ENCODE results near the gene MLANA.
"Not testable (repeated sequence)": the region's sequence is repeated elsewhere in the genome, so short reads cannot be mapped to it uniquely, and the experiment has no call there.

The MLANA gene

DNA sequence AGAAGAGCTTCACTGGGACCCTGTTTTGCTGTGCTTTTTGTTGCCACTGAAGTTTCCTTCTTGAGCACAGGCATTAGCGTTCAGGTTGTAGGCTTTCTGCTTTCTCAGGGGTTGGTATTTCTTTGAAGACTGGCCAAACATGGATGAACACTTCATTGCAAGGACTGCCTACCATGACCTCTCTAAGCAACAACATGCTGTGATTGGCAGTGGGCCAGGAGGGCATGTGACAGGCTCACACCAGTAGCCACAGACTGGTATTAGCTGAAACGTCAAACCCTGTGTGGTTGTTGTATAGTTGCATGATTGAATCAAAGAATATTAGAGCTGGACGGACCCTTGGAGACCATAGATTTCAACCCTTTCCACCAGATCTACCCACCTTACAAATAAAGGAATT is 20.0 kb upstream of the MLANA start:
- no peak for DNase-seq (ENCODE audit: low read depth)
- Histone ChIP-seq H3K4me1 (ENCODE audit: control insufficient read depth, insufficient read depth, low read length) (peaks cover 7% of the 10 kb centered on the region), H3K27me3 (replicated peaks; ENCODE audit: control insufficient read depth, insufficient read depth, low read length) (no peaks in the 10 kb centered on the region), H3K36me3 (ENCODE audit: control insufficient read depth, insufficient read depth, low read length, severe bottlenecking) (no peaks in the 10 kb centered on the region), H3K9ac (ENCODE audit: low read length) (no peak overlapping the region), H3K4me3 (ENCODE audit: low read length) (no peak overlapping the region), H3K9me3 (ENCODE audit: control insufficient read depth, low read length) (no peaks in the 10 kb centered on the region)

DNA sequence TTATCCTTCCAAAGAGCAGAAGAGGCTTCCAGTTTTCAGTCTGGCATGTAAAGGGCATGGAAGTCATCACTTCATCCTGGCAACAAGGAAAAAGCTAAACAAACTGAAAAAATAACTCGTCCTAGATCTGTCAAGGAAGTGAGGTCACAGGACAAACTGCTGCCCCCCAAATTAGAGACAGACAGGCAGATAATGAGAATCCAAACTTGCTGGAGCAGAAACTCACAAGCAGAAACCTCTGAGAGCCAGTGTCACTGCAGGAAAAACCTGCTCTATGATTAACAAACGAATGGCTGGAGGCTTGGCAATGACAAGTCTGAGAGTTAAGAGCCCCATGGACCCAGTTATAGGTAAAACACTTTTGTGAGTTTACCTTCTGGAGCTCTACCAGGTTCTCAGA is 18.9 kb upstream of the MLANA start:
- H3K4me1 ChIP-seq (ENCODE audit: control insufficient read depth, insufficient read depth, low read length): peaks cover 7% of the 10 kb centered on the region
- no peak for DNase-seq (ENCODE audit: low read depth)
- no peak overlapping the region for H3K9ac ChIP-seq (ENCODE audit: low read length)
- no peaks in the 10 kb centered on the region for H3K27me3 ChIP-seq (replicated peaks; ENCODE audit: control insufficient read depth, insufficient read depth, low read length)
- H3K36me3 ChIP-seq (ENCODE audit: control insufficient read depth, insufficient read depth, low read length, severe bottlenecking): no peaks in the 10 kb centered on the region
- H3K9me3 ChIP-seq (ENCODE audit: control insufficient read depth, low read length): no peaks in the 10 kb centered on the region
- H3K4me3 ChIP-seq (ENCODE audit: low read length): no peak overlapping the region

DNA sequence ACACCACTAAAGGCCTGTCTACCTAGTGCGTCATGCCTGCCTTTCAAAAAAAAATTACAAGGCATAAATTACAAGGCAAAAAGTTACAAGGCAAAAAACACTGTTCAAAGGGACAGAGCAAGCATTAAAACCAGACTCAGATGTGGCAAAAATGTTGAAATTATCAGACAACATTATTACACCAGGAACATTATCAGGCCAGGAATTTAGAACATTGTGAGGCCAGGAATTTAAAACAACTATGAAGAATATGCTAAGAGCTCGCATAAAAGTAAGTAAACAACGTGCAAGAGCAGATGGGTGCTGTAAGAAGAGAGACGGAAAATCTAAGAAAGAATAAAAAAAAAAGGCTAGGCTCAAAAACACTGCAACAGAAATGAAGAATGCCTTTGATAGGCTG is 18.2 kb upstream of the MLANA start:
- peak; percentile 21 for DNase-seq (ENCODE audit: low read depth)
- Histone ChIP-seq H3K4me3 (ENCODE audit: low read length) (no peak overlapping the region), H3K4me1 (ENCODE audit: control insufficient read depth, insufficient read depth, low read length) (peaks cover 7% of the 10 kb centered on the region), H3K9ac (ENCODE audit: low read length) (no peak overlapping the region), H3K9me3 (ENCODE audit: control insufficient read depth, low read length) (no peaks in the 10 kb centered on the region), H3K36me3 (ENCODE audit: control insufficient read depth, insufficient read depth, low read length, severe bottlenecking) (no peaks in the 10 kb centered on the region), H3K27me3 (replicated peaks; ENCODE audit: control insufficient read depth, insufficient read depth, low read length) (no peaks in the 10 kb centered on the region)

DNA sequence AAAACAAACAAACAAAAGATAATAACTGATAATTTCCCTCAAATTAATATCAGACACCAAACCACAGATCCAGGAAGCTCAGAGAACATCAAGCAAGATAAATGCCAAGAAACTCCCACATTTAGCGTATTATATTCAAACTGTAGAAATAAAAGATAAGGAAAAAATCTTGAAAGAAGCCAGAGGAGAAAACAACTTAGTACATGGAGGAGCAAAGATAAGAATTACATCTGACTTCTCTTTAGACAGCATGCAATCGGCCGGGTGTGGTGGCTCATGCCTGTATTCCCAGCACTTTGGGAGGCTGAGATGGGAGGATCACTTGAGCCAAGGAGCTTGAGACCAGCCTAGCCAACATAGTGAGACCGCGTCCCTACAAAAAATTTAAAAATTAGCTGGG is 17.2 kb upstream of the MLANA start:
- Histone ChIP-seq H3K4me1 (ENCODE audit: control insufficient read depth, insufficient read depth, low read length) (peaks cover 7% of the 10 kb centered on the region), H3K9ac (ENCODE audit: low read length) (no peak overlapping the region), H3K36me3 (ENCODE audit: control insufficient read depth, insufficient read depth, low read length, severe bottlenecking) (no peaks in the 10 kb centered on the region), H3K27me3 (replicated peaks; ENCODE audit: control insufficient read depth, insufficient read depth, low read length) (no peaks in the 10 kb centered on the region), H3K9me3 (ENCODE audit: control insufficient read depth, low read length) (no peaks in the 10 kb centered on the region), H3K4me3 (ENCODE audit: low read length) (no peak overlapping the region)
- no peak for DNase-seq (ENCODE audit: low read depth)

DNA sequence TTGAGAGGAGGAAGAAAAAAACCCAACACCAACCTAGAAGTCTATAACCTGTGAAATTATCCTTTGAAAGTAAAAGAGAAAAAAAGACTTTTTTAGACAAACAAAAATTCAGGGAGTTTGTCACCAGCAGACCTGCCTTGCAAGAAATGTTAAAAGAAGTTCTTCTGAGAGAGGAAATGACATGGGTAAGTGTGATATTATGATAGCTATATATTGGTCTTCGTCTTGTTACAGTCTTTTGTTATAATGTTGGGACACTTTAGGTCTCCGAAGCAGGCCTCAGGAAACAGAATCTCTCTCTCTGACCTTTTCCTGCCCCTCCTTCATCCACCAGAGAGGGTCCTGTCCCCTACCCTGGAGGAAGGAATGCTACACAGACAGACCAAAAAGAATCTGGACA is 16.6 kb upstream of the MLANA start:
- no peak overlapping the region for H3K9ac ChIP-seq (ENCODE audit: low read length)
- peaks cover 7% of the 10 kb centered on the region for H3K4me1 ChIP-seq (ENCODE audit: control insufficient read depth, insufficient read depth, low read length)
- DNase-seq (ENCODE audit: low read depth): no peak
- no peaks in the 10 kb centered on the region for H3K36me3 ChIP-seq (ENCODE audit: control insufficient read depth, insufficient read depth, low read length, severe bottlenecking)
- H3K27me3 ChIP-seq (replicated peaks; ENCODE audit: control insufficient read depth, insufficient read depth, low read length): no peaks in the 10 kb centered on the region
- no peak overlapping the region for H3K4me3 ChIP-seq (ENCODE audit: low read length)
- H3K9me3 ChIP-seq (ENCODE audit: control insufficient read depth, low read length): no peaks in the 10 kb centered on the region

DNA sequence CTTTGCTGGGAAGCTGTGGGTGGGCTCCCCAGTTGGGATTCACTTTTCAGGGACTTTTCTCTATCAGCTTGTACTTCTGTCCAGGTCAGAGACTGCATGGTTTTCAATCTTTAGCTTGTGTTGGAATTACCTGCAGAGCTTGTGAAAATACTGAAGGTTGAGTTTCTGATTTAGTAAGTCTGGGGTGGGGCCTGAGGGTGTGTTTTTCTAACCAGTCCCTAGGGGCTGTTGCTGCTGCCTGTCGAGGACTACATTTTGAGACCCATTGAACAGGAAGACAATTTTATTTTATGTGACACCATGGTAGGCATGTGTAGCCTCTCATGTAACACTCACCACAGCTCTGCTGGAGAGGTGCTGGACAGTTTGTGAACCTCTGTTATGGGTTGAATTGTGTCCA is 14.7 kb upstream of the MLANA start:
- Histone ChIP-seq H3K36me3 (ENCODE audit: control insufficient read depth, insufficient read depth, low read length, severe bottlenecking) (no peaks in the 10 kb centered on the region), H3K9ac (ENCODE audit: low read length) (no peak overlapping the region), H3K4me3 (ENCODE audit: low read length) (no peak overlapping the region), H3K9me3 (ENCODE audit: control insufficient read depth, low read length) (no peaks in the 10 kb centered on the region), H3K27me3 (replicated peaks; ENCODE audit: control insufficient read depth, insufficient read depth, low read length) (no peaks in the 10 kb centered on the region), H3K4me1 (ENCODE audit: control insufficient read depth, insufficient read depth, low read length) (peaks cover 9% of the 10 kb centered on the region)
- no peak for DNase-seq (ENCODE audit: low read depth)

DNA sequence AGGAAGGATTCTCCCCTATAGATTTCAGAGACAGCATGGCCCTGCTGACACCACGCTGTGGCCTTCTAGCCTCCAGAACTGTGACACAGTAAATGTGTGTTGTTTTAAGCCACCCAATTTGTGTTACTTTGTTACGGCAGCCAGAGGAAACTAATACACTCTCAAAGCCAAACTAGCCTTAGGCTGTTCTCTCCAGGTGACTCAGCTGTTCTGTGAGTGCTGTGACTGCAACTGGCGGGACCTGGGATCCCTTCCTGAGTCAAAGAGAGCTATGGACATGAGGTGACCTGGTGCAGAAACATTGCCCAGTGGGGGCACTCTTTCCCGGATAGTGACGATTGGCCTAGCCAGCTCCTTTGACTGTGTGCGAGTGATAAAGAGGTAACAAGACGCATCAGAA is 14.0 kb upstream of the MLANA start:
- Histone ChIP-seq H3K4me1 (ENCODE audit: control insufficient read depth, insufficient read depth, low read length) (peaks cover 9% of the 10 kb centered on the region), H3K27me3 (replicated peaks; ENCODE audit: control insufficient read depth, insufficient read depth, low read length) (no peaks in the 10 kb centered on the region), H3K4me3 (ENCODE audit: low read length) (no peak overlapping the region), H3K36me3 (ENCODE audit: control insufficient read depth, insufficient read depth, low read length, severe bottlenecking) (no peaks in the 10 kb centered on the region), H3K9me3 (ENCODE audit: control insufficient read depth, low read length) (no peaks in the 10 kb centered on the region), H3K9ac (ENCODE audit: low read length) (no peak overlapping the region)
- no peak for DNase-seq (ENCODE audit: low read depth)

DNA sequence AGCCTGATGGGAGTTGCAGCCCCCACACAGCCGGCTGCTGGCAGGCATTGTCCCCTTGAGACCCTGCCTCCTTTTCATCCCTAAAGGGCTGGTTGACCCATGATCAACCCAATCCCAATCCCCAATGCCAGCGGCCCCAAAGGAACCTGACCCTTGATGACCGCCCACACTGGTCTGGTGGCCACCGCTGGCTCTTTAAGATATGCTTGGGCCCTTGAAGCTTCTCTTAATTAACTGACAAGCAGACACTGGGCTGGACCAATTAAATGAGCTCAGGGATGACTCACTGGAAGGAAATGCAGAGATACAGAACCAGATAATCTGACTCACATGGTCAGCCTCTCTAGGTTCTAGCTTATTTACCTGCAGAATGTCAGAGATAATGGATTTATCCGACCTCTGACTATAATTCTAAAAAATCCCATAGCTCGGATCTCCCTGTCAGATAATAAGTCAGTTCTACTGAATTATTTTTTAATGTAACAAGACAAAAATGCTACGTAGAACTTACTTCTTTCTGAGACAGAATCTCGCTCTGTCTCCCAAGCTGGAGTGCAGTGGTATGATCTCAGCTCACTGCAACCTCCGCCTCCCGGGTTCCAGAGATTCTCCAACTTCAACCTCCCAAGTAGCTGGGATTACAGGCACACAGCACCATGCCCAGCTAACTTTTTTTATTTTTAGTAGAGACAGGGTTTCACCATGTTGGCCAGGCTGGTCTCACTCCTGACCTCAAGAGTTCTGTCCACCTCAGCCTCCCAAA is 11.1 kb upstream of the MLANA start:
- H3K36me3 ChIP-seq (ENCODE audit: control insufficient read depth, insufficient read depth, low read length, severe bottlenecking): no peaks in the 10 kb centered on the region
- H3K27me3 ChIP-seq (replicated peaks; ENCODE audit: control insufficient read depth, insufficient read depth, low read length): no peaks in the 10 kb centered on the region
- H3K9me3 ChIP-seq (ENCODE audit: control insufficient read depth, low read length): no peaks in the 10 kb centered on the region
- peak; percentile 65 for DNase-seq (ENCODE audit: low read depth)
- H3K4me3 ChIP-seq (ENCODE audit: low read length): peak overlapping the region; percentile 31
- H3K4me1 ChIP-seq (ENCODE audit: control insufficient read depth, insufficient read depth, low read length): peaks cover 3% of the 10 kb centered on the region
- no peak overlapping the region for H3K9ac ChIP-seq (ENCODE audit: low read length)

DNA sequence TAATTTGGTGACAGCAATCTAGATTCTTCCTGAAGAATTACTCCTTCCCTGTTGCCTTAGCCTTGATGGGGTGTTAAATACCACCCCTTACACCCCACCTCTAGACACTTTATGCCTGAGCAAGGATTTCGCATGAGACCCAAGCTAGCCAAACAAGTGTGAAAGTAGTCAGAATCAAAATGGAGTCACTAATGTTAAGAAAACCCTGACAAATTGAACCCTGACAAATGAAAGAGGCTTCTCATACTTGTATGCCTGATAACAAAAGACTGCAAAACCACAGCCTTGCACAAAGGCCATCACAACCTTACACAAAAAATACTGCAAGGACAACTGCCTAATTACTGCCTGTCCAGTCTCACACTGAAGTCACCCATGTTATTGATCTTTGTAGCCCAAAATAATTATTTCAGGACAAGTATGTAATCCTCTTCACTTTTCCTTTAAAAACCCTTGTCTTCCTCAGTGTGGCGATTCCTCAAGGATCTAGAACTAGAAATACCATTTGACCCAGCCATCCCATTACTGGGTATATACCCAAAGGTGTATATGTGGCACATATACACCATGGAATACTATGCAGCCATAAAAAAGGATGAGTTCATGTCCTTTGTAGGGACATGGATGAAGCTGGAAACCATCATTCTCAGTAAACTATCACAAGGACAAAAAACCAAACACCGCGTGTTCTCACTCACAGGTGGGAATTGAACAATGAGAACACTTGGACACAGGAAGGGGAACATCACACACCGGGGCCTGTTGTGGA is 8.3 kb upstream of the MLANA start:
- not testable (repeated sequence) for H3K9me3 ChIP-seq (ENCODE audit: control insufficient read depth, low read length); H3K4me3 ChIP-seq (ENCODE audit: low read length); H3K27me3 ChIP-seq (replicated peaks; ENCODE audit: control insufficient read depth, insufficient read depth, low read length); H3K36me3 ChIP-seq (ENCODE audit: control insufficient read depth, insufficient read depth, low read length, severe bottlenecking); H3K9ac ChIP-seq (ENCODE audit: low read length); H3K4me1 ChIP-seq (ENCODE audit: control insufficient read depth, insufficient read depth, low read length); DNase-seq (ENCODE audit: low read depth)

DNA sequence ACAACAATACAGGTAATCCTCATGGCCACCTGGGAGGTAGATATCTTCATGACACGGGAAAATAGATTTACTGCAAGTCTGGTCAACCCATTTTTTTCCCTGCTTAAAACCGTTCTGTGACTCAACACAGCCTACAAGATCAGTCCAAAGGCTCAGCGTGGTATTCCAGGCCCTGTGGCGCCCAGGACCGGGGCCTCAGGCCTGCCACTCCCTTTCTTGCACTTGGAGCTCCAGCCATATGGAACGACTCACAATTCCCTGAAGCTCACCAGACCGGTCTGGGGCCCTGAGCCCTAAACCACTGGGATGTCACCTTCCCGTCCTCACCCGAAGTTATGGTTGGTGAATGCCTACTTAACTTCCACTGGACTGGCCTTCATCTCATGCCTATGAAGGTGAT is 6.5 kb upstream of the MLANA start:
- H3K9me3 ChIP-seq (ENCODE audit: control insufficient read depth, low read length): no peaks in the 10 kb centered on the region
- no peak for DNase-seq (ENCODE audit: low read depth)
- peaks cover 3% of the 10 kb centered on the region for H3K4me1 ChIP-seq (ENCODE audit: control insufficient read depth, insufficient read depth, low read length)
- no peaks in the 10 kb centered on the region for H3K36me3 ChIP-seq (ENCODE audit: control insufficient read depth, insufficient read depth, low read length, severe bottlenecking)
- no peak overlapping the region for H3K4me3 ChIP-seq (ENCODE audit: low read length)
- H3K27me3 ChIP-seq (replicated peaks; ENCODE audit: control insufficient read depth, insufficient read depth, low read length): no peaks in the 10 kb centered on the region
- H3K9ac ChIP-seq (ENCODE audit: low read length): no peak overlapping the region

DNA sequence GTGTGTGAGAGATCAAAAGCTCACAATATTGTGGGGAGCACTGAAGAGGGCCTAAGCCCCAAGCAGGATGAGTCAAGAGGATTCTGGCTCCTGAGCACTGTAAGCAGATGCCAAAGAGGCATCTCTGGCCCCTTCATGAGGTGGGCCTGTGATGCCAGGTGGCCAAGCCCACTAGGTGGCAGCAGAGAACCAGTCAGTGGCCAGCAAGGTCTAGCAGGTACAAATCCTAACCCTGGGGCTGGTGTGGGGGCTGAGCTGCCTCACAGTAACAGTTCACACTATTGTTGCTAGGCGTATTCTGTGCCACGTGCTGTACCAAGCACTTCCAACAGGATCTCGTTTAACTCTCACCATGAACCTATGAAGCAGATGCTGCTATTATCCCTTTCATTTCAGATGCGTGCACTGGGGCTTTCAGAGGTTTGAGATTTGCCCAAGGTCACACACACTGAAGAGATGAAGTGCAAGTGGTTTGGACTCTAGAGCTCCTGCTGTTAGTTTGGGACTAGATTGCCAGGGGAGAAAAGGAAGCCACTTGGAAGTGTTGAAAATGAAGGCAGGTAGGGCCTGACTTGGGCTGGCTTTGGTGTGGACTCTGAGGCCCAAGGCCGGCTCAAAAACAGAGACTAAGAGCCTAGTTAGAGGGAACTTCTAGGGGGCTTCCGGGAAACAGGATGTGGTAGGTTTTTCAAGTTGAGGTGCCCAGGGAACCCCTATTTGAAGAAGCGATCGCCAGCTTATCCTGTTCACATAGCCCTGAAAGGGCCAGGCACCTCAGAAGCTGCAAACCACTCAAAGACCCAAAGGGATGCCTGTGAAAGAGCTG is 4.4 kb upstream of the MLANA start:
- peak; percentile 81 for DNase-seq (ENCODE audit: low read depth)
- Histone ChIP-seq H3K36me3 (ENCODE audit: control insufficient read depth, insufficient read depth, low read length, severe bottlenecking) (no peaks in the 10 kb centered on the region), H3K9ac (ENCODE audit: low read length) (no peak overlapping the region), H3K27me3 (replicated peaks; ENCODE audit: control insufficient read depth, insufficient read depth, low read length) (no peaks in the 10 kb centered on the region), H3K9me3 (ENCODE audit: control insufficient read depth, low read length) (no peaks in the 10 kb centered on the region), H3K4me3 (ENCODE audit: low read length) (no peak overlapping the region), H3K4me1 (ENCODE audit: control insufficient read depth, insufficient read depth, low read length) (no peaks in the 10 kb centered on the region)

Data from adipocyte (in vitro differentiated cells).